ENCODE results near the gene PIP5KL1.
A peak's percentile ranks its signal among the peaks of the same experiment; 100 is the strongest.

Gene PIP5KL1

DNA sequence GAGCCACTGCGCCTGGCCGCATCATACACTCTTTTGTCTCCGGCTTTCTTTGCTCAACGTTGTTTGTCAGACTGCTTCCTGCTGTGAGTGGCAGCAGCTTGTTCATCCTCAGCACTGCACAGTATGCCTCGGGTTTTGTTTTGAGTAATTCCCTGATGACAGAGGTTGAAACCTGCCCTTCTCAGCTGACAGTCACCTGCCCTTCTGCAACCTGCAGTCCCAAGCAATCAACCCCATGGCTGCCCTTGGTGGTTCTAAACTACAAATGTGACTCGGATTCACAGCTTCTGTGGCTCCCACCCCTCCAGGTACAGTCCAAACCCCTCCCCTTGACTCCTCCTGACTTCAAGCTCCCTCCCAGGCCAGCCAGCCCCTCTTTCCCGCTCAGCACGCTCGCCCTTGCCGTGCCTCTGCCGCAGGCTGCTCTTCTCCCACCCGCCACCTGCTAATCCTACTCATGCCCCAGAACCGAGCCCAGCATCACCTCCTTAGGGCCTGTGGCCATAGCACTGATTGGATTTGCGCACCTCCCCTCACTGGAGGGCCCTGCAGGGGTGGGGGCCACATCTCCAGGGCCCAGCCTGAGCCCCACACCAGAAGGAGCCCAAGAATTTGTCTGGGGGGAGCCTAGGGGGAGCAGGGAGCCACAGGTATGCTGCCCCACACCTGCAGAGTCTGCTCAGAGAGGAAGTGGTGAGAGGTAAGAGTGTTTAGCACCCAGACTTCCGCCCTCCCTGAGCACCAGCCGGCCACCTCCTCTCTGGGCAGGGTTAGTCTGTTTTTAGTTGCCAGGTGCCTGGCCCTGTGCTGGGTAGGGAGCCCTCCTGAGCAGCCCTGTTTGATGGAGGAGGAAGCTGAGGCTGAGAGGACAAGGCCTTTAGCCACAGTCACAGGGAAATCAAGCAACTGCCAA, 40.1 kb upstream of the PIP5KL1 start:
- Histone ChIP-seq H3K9ac (ENCODE audit: insufficient read length) (no peak overlapping the region), H3K4me3 (no peak overlapping the region), H3K27ac (no peak overlapping the region), H3K36me3 (ENCODE audit: insufficient read depth, low read length) (no peaks in the 10 kb centered on the region), H3K9me3 (ENCODE audit: low read depth, low read length) (no peaks in the 10 kb centered on the region)
- DNase-seq (ENCODE audit: low read depth, low spot score) = no peak
- TF ChIP-seq EZH2 (IDR thresholded peaks at IDR 0.05) (no peak), POLR2AphosphoS5 (IDR thresholded peaks at IDR 0.05; ENCODE audit: borderline replicate concordance, low read depth, low read length) (no peak), FOXP2 (optimal IDR thresholded peaks at IDR 0.05; ENCODE audit: control extremely low read depth, extremely low read length, insufficient read depth) (no peak)

DNA sequence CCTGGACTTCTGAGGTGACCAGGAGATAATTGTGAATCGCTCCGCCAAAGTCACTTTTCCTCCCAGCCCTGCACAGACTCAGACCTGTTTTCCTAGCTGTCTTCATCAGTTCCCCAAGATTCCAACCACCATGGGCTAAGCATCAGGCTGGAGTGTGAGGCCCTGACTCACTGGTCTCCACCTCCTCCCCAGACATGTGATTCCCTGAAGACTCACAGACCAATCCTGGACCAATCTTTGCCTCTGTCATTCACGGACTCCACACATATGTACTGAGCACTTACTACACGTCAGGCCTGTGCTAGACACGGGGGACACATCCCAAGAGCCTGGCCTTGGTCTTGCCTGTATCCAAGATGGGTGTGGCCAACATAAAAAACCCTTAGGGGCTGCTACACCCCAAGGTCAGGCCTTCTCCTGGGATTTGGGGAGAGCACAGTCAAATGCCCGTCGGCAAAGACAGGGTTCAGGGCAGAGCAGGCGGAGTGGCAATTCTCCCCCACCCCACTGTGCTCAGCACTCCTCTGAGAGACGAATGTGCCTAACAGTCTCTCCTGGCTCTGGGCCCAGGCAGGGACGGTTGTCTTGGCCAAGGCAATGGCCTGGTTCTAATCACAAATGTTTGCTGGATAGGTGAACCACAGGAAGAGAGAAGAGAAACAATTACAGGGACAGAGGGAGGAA, 38.3 kb upstream of the PIP5KL1 start:
- Histone ChIP-seq H3K9me3 (ENCODE audit: low read depth, low read length) (no peaks in the 10 kb centered on the region), H3K36me3 (ENCODE audit: insufficient read depth, low read length) (no peaks in the 10 kb centered on the region), H3K9ac (ENCODE audit: insufficient read length) (no peak overlapping the region), H3K4me3 (0 out of 2 replicates have a peak overlapping the region, but pooled peaks have one; percentile 17), H3K27ac (peak overlapping the region; percentile 86)
- DNase-seq (ENCODE audit: low read depth, low spot score) = no peak
- TF ChIP-seq POLR2AphosphoS5 (IDR thresholded peaks at IDR 0.05; ENCODE audit: borderline replicate concordance, low read depth, low read length) (no peak), EZH2 (IDR thresholded peaks at IDR 0.05) (no peak), FOXP2 (optimal IDR thresholded peaks at IDR 0.05; ENCODE audit: control extremely low read depth, extremely low read length, insufficient read depth) (no peak)

DNA sequence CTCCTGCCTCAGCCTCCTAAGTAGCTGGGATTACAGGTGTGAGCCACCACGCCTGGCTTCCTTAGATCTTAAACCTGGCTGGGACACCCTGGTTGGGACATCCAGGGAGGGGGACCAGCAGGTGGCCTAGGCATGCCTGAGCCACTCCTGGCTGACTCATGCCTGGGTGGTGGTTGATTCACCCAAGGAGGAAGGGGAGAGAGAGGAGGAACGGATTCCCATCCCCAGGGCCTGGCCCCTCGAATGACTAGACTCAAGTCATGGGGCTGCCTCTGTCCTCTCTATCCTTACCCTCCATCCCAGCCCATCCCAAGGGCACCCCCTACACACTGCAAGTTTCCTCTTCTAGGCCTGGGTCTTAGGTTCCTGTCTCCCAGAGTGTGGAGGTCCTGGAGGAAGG, 37.5 kb upstream of the PIP5KL1 start:
- no peak for DNase-seq (ENCODE audit: low read depth, low spot score)
- no peaks in the 10 kb centered on the region for H3K36me3 ChIP-seq (ENCODE audit: insufficient read depth, low read length)

DNA sequence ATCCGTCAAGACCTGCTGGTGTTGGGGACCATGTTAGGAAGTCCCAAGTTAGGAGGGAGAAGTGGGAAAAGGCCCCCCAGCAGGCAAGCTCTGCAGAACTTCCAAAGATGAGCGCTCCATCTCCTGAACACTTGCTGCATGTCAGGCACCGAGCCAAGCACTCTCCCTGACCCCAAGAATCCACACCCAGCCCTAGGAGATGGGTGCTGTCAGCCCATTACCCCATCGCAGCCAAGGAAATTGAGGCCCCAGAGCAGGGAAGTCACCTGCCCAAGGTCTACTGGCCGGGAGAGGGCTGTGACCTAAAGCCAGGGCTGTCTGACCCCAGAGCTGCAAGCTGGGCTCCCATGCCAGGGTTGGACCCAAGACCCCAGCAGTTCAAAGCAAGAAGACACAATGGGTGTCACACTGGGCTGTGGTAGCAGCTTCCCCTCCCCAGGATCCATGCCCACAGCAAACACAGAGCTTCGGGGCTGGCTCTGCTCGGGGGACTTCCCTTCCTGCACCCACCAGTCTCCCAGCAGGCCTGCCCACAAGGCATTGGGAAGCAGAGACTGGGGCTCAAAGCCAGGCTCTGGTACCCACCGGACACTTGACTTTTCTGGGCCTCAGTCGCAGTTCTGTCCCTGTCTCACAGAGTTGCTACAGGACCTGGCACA, 36.7 kb upstream of the PIP5KL1 start:
- no peak overlapping the region for H3K4me3 ChIP-seq
- peak overlapping the region; percentile 99 for H3K27ac ChIP-seq
- TF ChIP-seq FOXP2 (optimal IDR thresholded peaks at IDR 0.05; ENCODE audit: control extremely low read depth, extremely low read length, insufficient read depth) = no peak
- TF ChIP-seq EZH2 (IDR thresholded peaks at IDR 0.05) = no peak
- no peaks in the 10 kb centered on the region for H3K36me3 ChIP-seq (ENCODE audit: insufficient read depth, low read length)
- H3K9ac ChIP-seq (ENCODE audit: insufficient read length) = no peak overlapping the region
- no peaks in the 10 kb centered on the region for H3K9me3 ChIP-seq (ENCODE audit: low read depth, low read length)
- no peak for DNase-seq (ENCODE audit: low read depth, low spot score)

More for the DNA sequence above, 37.5 kb upstream of the PIP5KL1 start:
- Histone ChIP-seq H3K27ac (no peak overlapping the region; the same call in 1 of the 2 replicates), H3K9ac (ENCODE audit: insufficient read length) (no peak overlapping the region), H3K4me3 (no peak overlapping the region), H3K9me3 (ENCODE audit: low read depth, low read length) (no peaks in the 10 kb centered on the region)
- TF ChIP-seq EZH2 (IDR thresholded peaks at IDR 0.05) = no peak
- TF ChIP-seq POLR2AphosphoS5 (IDR thresholded peaks at IDR 0.05; ENCODE audit: borderline replicate concordance, low read depth, low read length) = no peak
- TF ChIP-seq FOXP2 (optimal IDR thresholded peaks at IDR 0.05; ENCODE audit: control extremely low read depth, extremely low read length, insufficient read depth) = no peak

DNA sequence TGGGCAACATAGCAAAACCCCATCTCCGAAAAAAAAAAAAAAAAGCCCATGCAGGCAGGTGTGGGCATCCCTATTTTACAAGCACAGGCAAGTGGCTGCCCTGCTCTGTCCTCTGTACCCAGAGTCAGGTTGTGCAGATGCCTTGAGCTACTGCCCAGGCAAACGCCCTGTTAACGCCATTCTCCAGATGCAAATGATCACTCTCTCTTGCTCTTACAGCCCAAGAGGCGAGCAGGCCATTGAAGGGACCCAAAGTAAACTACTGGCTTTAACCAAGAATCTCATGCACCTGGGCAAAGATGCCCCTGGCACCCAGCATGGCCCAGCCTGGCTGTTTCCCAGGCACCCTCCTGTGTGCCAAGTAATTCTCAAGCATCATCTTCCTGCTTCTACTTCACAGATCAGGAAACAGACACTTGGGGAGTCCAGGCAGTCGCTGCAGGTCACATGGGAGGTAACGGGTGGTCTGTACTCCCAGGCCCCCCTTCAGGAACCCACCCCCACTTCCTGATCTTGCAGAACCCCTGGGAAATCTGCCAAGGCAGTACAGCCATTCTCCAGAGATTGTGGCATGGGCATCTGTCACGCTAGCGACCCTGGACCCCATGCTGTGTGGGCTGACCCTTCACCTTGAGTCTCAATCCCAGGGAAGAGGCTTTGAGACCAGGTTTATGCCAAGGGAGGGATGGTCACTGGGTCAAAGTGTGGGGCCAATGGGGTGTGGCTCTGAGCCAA, 36.0 kb upstream of the PIP5KL1 start:
- Histone ChIP-seq H3K36me3 (ENCODE audit: insufficient read depth, low read length) (no peaks in the 10 kb centered on the region), H3K4me3 (no peak overlapping the region), H3K9me3 (ENCODE audit: low read depth, low read length) (no peaks in the 10 kb centered on the region), H3K27ac (peak overlapping the region; percentile 99), H3K9ac (ENCODE audit: insufficient read length) (no peak overlapping the region)
- no peak for DNase-seq (ENCODE audit: low read depth, low spot score)
- TF ChIP-seq POLR2AphosphoS5 (IDR thresholded peaks at IDR 0.05; ENCODE audit: borderline replicate concordance, low read depth, low read length) (no peak), EZH2 (IDR thresholded peaks at IDR 0.05) (no peak), FOXP2 (optimal IDR thresholded peaks at IDR 0.05; ENCODE audit: control extremely low read depth, extremely low read length, insufficient read depth) (no peak)

DNA sequence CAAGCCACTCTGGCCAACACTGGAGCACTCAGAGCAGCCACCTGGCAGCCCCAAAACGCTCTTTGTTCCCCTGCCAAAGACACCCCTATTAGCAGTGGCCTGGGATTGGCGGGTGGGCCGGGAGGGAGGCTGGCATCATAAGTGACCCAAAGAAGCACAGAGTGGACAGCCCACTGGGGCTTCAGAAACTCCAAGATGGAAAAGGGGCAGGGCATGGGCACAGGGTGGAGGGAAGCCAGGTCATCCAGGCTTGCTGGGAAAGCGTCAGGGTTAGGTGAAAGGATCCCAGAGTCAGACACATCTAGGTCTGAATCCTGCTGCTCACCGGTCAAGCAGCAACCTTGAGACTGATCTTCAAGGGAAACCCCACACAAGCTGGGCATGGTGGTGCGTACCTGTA, 35.4 kb upstream of the PIP5KL1 start:
- TF ChIP-seq POLR2AphosphoS5 (IDR thresholded peaks at IDR 0.05; ENCODE audit: borderline replicate concordance, low read depth, low read length) = no peak
- no peak for TF ChIP-seq FOXP2 (optimal IDR thresholded peaks at IDR 0.05; ENCODE audit: control extremely low read depth, extremely low read length, insufficient read depth)
- TF ChIP-seq EZH2 (IDR thresholded peaks at IDR 0.05) = no peak

DNA sequence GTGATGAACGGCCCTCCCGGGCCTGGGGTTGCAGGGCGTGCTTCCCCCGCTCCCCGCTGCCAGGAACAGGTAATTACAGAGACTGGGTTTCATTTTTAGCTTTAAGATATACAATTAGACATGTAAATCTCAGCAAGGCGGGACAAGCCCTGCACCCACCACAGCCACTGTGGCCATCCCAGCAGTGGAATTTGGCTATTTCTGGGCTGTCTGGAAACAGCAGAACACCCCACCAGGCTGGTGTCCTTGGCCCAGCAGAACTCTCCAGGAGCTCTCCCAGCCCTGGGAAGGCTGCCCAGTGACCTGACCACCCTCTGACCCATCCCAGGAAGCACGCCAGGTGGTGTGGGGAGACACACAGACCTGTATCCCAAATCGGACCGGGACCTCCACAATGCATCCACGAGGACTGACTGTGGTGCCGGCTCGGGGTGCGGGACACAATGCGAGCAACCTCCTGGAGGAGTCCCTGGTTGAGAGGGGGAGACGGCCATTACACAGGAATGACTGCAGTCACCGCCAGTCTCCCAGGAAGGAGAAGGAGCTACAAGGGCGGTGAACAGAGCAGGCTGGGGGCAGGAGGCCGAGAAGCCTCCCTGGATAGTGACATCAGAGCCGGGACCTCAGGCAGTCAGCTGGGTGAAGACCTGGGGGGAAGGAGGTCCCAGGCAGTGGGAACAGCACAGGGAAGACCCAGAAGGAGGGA, 32.9 kb upstream of the PIP5KL1 start:
- H3K27ac ChIP-seq = peak overlapping the region; percentile 73
- H3K4me3 ChIP-seq = no peak overlapping the region
- no peaks in the 10 kb centered on the region for H3K36me3 ChIP-seq (ENCODE audit: insufficient read depth, low read length)
- no peak for DNase-seq (ENCODE audit: low read depth, low spot score)
- no peaks in the 10 kb centered on the region for H3K9me3 ChIP-seq (ENCODE audit: low read depth, low read length)
- no peak overlapping the region for H3K9ac ChIP-seq (ENCODE audit: insufficient read length)
- no peak for TF ChIP-seq POLR2AphosphoS5 (IDR thresholded peaks at IDR 0.05; ENCODE audit: borderline replicate concordance, low read depth, low read length)
- TF ChIP-seq FOXP2 (optimal IDR thresholded peaks at IDR 0.05; ENCODE audit: control extremely low read depth, extremely low read length, insufficient read depth) = no peak
- no peak for TF ChIP-seq EZH2 (IDR thresholded peaks at IDR 0.05)

More for the DNA sequence above, 35.4 kb upstream of the PIP5KL1 start:
- Histone ChIP-seq H3K4me3 (peak overlapping the region; percentile 66), H3K9ac (ENCODE audit: insufficient read length) (peak overlapping the region; percentile 73), H3K27ac (peak overlapping the region; percentile 99), H3K36me3 (ENCODE audit: insufficient read depth, low read length) (no peaks in the 10 kb centered on the region), H3K9me3 (ENCODE audit: low read depth, low read length) (no peaks in the 10 kb centered on the region)
- DNase-seq (ENCODE audit: low read depth, low spot score) = no peak

Data from SK-N-MC (cell line).